CD14-positive monocyte (primary cell): ENCODE measurements around the gene PPP4R1. TPM values are rescaled to one million over a fixed set of nuclear protein-coding genes. Genes with fewer than 3 reads are reported as not detected.
A peak's percentile ranks its signal among the peaks of the same experiment; 100 is the strongest.

Experiments
- DNase-seq, 3 donors: peaks; one replicate each; pipeline ENCODE4 v3.0.0-alpha.2; 2011 to 2022
- H2AFZ ChIP-seq: 2 replicates; pipeline ENCODE4 v1.6.0; 2012; ENCODE audit warnings: mild to moderate bottlenecking, low read depth, low read length, inconsistent platforms; ENCODE audit not compliant: insufficient read depth, poor library complexity, severe bottlenecking
- H3K27ac ChIP-seq, 2 donors: 1 replicate in 1 of 2; 2 replicates in 1 of 2; pipeline ENCODE4 v1.5.1; 2012 to 2013; ENCODE audit warnings: low read length in 2 of 2, control low read depth in 1 of 2, inconsistent platforms in 1 of 2, low read depth in 1 of 2, mild to moderate bottlenecking in 1 of 2
- H3K27me3 ChIP-seq, 2 donors: one replicate each; pipeline versions ENCODE4 v1.6.0 to v1.6.1; 2011 to 2013; ENCODE audit warnings: low read length in 2 of 2; ENCODE audit not compliant: control insufficient read depth in 2 of 2, insufficient read depth in 2 of 2
- H3K36me3 ChIP-seq, 2 donors: replicated peaks in 1 of 2; 1 replicate in 1 of 2; 2 replicates in 1 of 2; pipeline versions ENCODE4 v1.5.1 to v1.6.1; 2012 to 2013; ENCODE audit warnings: low read length in 2 of 2, control low read depth in 1 of 2, inconsistent platforms in 1 of 2, mild to moderate bottlenecking in 1 of 2; ENCODE audit not compliant: insufficient read depth in 2 of 2, control insufficient read depth in 1 of 2
- H3K4me1 ChIP-seq, 2 donors: 1 replicate in 1 of 2; 2 replicates in 1 of 2; pipeline versions ENCODE4 v1.5.1 to v1.6.1; 2012 to 2013; ENCODE audit warnings: low read length in 2 of 2, control low read depth in 1 of 2, inconsistent platforms in 1 of 2, mild to moderate bottlenecking in 1 of 2, moderate library complexity in 1 of 2; ENCODE audit not compliant: insufficient read depth in 2 of 2, control insufficient read depth in 1 of 2
- H3K4me2 ChIP-seq: replicated peaks from 2 replicates; pipeline ENCODE3; 2012; ENCODE audit warnings: low read length, moderate library complexity, mild to moderate bottlenecking; ENCODE audit not compliant: poor library complexity, severe bottlenecking; ENCODE audit errors: extremely low read depth
- H3K4me3 ChIP-seq, 3 experiments: fragments of 200-600 bp in 1 of 3; sonication (generic) in 1 of 3; replicated peaks in 1 of 3; 1 replicate in 2 of 3; 2 replicates in 1 of 3; pipeline ENCODE4 v1.5.1; 2011 to 2013; ENCODE audit warnings: low read length in 3 of 3, mild to moderate bottlenecking in 3 of 3, control low read depth in 2 of 3, low read depth in 2 of 3, inconsistent platforms in 1 of 3, moderate library complexity in 1 of 3
- H3K79me2 ChIP-seq: 2 replicates; pipeline ENCODE4 v1.6.0; 2012; ENCODE audit warnings: mild to moderate bottlenecking, control low read depth, inconsistent platforms, low read length, moderate library complexity; ENCODE audit not compliant: insufficient read depth
- H3K9ac ChIP-seq: 2 replicates; pipeline ENCODE4 v1.6.0; 2017; ENCODE audit warnings: low read length, mild to moderate bottlenecking; ENCODE audit not compliant: insufficient read depth, poor library complexity, severe bottlenecking
- H3K9me3 ChIP-seq, 2 donors: replicated peaks in 1 of 2; 1 replicate in 1 of 2; 2 replicates in 1 of 2; pipeline versions ENCODE4 v1.5.1 to v1.6.1; 2012 to 2013; ENCODE audit warnings: low read length in 2 of 2, control low read depth in 1 of 2; ENCODE audit not compliant: control insufficient read depth in 1 of 2, insufficient read depth in 1 of 2
- H4K20me1 ChIP-seq: 2 replicates; pipeline ENCODE4 v1.6.0; 2012; ENCODE audit warnings: mild to moderate bottlenecking, low read length, control low read depth, moderate library complexity; ENCODE audit not compliant: insufficient read depth
- H3K27ac Mint-ChIP-seq, 7 donors: one replicate each; pipeline ENCODE4 v1.8.0; 2020; ENCODE audit warnings: mild to moderate bottlenecking in 7 of 7, mixed read lengths in 7 of 7, moderate library complexity in 6 of 7, inconsistent platforms in 2 of 7
- H3K27me3 Mint-ChIP-seq, 3 donors: one replicate each; pipeline ENCODE4 v1.8.0; 2021 to 2022; ENCODE audit warnings: low read depth in 3 of 3, mild to moderate bottlenecking in 3 of 3, mixed read lengths in 3 of 3, moderate library complexity in 3 of 3, inconsistent platforms in 1 of 3
- H3K36me3 Mint-ChIP-seq, 2 donors: one replicate each; pipeline ENCODE4 v1.8.0; 2020; ENCODE audit warnings: mixed read lengths in 2 of 2, inconsistent platforms in 1 of 2, mild to moderate bottlenecking in 1 of 2
- H3K4me1 Mint-ChIP-seq: one replicate; pipeline ENCODE4 v1.8.0; 2020; ENCODE audit warnings: mild to moderate bottlenecking, mixed read lengths
- H3K4me3 Mint-ChIP-seq, 2 donors: one replicate each; pipeline ENCODE4 v1.8.0; 2020; ENCODE audit warnings: mild to moderate bottlenecking in 2 of 2, mixed read lengths in 2 of 2, moderate library complexity in 1 of 2
- H3K9me3 Mint-ChIP-seq, 7 donors: one replicate each; pipeline ENCODE4 v1.8.0; 2020 to 2022; ENCODE audit warnings: mixed read lengths in 7 of 7, mild to moderate bottlenecking in 6 of 7, moderate library complexity in 6 of 7, inconsistent platforms in 2 of 7
- CTCF ChIP-seq: fragments of 200-600 bp; IDR thresholded peaks from one replicate; pipeline ENCODE4 v1.8.0; 2022; ENCODE audit warnings: antibody characterized with exemption, mild to moderate bottlenecking
- WGBS: methylation state at CpG from one replicate; pipeline ENCODE4 v1.1.5; 2013; ENCODE audit warnings: missing lambda C conversion rate; ENCODE audit not compliant: insufficient coverage; 5-methylcytosine and 5-hydroxymethylcytosine counted together
- intact Hi-C, 2 donors: fragments of 100-400 bp; cut with micrococcal nuclease; formaldehyde crosslinking; loops; one replicate each; pipeline versions ENCODE4 v1.15.0 to v1.15.1; 2023
- polyA plus RNA-seq, 3 donors: library from polyadenylated mRNA; depleted of rRNA in 1 of 3; unstranded in 2 of 3; stranded (reverse) in 1 of 3; fragments of 300-500 nt in 2 of 3; fragments of >200 nt in 1 of 3; fragmentation: Illumina TruSeq in 2 of 3; gene quantifications; 1 replicate in 2 of 3; 2 replicates in 1 of 3; pipeline ENCODE4 v1.2.3, GENCODE V29; 2012 to 2021

PPP4R1 gene
- polyA plus RNA-seq, 3 donors, result 22.0 to 45.3 (median 24.6) TPM

- Mint-ChIP-seq H3K27ac (no peak overlapping the region), H3K4me3 (no peak overlapping the region), H3K27me3 (peaks cover 2 to 7% (median 4%) of the 10 kb centered on the region in 3 donors), H3K9me3 (peaks cover 0 to 4% (median 0%) of the 10 kb centered on the region in 7 donors), H3K4me1 (peaks cover 4% of the 10 kb centered on the region), H3K36me3 (no peaks in the 10 kb centered on the region)
- Histone ChIP-seq H3K36me3 (no peaks in the 10 kb centered on the region), H2AFZ (no peak overlapping the region), H3K9ac (no peak overlapping the region), H3K4me2 (no peak overlapping the region), H3K4me3 (no peak overlapping the region), H4K20me1 (no peaks in the 10 kb centered on the region), H3K27ac (no peak overlapping the region), H3K9me3 (no peaks in the 10 kb centered on the region), H3K79me2 (no peaks in the 10 kb centered on the region), H3K4me1 (no peaks in the 10 kb centered on the region), H3K27me3 (no peaks in the 10 kb centered on the region)
- no CpG with 5 or more reads among the region's 4 CpGs for WGBS
- no peak for TF ChIP-seq CTCF
- intact Hi-C loops, result no loop called here
- DNase-seq, result peak in 1 of 3 donors; percentile 11
These were observed 15.3 kb upstream of the PPP4R1 start for GRCh38 chr18:9629709-9630108.

GRCh38 chr18:9628984-9629383 lies 14.6 kb upstream of the PPP4R1 start:
- Histone ChIP-seq H3K9me3 (no peaks in the 10 kb centered on the region), H4K20me1 (no peaks in the 10 kb centered on the region), H3K79me2 (no peaks in the 10 kb centered on the region), H3K9ac (no peak overlapping the region), H3K27me3 (no peaks in the 10 kb centered on the region), H3K4me1 (no peaks in the 10 kb centered on the region), H3K4me3 (no peak overlapping the region), H3K36me3 (no peaks in the 10 kb centered on the region), H3K27ac (no peak overlapping the region), H3K4me2 (no peak overlapping the region), H2AFZ (no peak overlapping the region)
- Mint-ChIP-seq H3K27ac (no peak overlapping the region), H3K27me3 (peaks cover 2 to 7% (median 4%) of the 10 kb centered on the region in 3 donors), H3K4me3 (no peak overlapping the region), H3K4me1 (peaks cover 4% of the 10 kb centered on the region), H3K9me3 (no peaks in the 10 kb centered on the region), H3K36me3 (no peaks in the 10 kb centered on the region)
- TF ChIP-seq CTCF, result no peak
- WGBS, result 100% methylated on average over 4 of the region's 5 CpGs
- DNase-seq, result no peak
- intact Hi-C loops, result no loop called here
